Measurements from ENCODE around the gene RAB3GAP1.

Gene RAB3GAP1

GRCh38 chr2:135162377-135162776, 110.3 kb downstream of the RAB3GAP1 start:
- no peak for DNase-seq (ENCODE audit: insufficient read length, low spot score)
- FAIRE-seq, result no peak

DNA sequence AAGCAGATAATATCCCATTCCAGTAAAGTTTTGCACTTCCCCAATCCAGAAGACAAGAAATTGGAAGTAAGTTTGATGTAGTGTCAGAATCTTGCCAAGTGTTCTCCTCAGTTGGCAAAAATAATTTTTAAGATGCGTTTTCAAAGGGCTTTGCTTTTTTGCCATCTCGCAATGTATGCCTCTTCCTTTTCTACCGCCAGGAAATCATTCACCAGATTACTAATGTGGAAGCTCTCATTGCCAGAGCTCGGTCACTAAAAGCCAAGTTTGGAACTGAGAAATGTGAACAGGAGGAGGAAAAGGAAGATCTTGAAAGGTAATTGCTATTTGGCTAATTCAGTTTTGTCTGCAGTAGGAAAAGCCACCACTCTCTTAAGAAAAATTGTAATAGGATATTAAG, 110.7 kb downstream of the RAB3GAP1 start:
- FAIRE-seq (no peak), DNase-seq (ENCODE audit: insufficient read length, low spot score) (no peak)

DNA sequence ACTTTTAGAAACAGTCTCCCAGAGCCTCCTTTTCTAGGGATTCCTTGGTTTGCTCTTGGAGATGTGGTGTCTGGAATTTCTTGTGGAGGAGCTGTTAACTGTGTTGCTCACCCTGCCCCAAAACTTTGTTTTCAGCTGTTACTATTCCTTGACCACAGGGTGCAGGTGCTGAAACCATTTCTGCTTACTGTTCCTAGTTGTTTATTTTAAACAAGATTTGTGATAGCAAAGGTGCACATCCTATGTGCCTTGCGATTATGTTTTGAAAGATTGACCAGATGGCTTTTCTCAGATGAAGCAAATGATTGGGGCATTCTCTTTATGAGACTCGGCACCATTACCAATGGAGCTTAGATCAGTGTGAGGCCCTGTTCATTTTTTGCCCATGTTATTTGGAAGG, 111.2 kb downstream of the RAB3GAP1 start:
- no peak for FAIRE-seq
- DNase-seq (ENCODE audit: insufficient read length, low spot score), result no peak

DNA sequence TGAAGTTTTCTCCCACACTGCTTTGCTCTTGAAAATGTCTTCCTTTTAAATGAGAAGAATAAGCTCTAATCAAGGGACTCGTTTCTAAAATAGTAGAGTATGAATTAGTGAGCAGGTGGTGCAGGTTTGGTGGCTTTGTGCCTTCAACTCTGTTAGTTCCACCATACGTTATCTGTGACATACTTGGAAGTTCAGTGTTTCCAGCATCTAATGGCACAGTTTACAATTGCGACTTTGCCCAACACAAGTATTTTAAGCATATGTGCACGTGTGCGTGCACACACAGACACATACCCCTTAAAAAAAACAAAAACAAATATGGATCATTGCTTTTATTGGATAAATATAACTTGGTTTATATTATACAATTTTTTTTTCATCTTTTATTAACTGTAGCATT, 111.8 kb downstream of the RAB3GAP1 start:
- DNase-seq (ENCODE audit: insufficient read length, low spot score) (no peak), FAIRE-seq (no peak)

DNA sequence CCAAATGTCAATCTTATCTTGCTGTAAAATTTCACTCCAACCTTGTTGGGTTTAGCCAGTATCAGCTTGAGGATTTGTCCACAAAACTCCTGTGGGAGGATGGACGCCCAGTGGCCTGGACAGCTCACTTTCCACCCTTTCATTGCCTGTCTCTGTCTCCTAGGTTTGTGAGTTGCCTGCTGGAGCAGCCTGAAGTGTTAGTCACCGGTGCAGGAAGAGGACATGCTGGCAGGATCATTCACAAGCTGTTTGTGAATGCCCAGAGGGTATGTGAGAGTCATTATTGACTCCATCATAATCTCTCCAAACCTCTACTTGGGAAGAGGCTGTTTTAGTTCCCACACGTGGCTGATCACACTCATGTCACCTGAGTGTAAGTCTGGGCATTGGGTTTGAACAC, 112.3 kb downstream of the RAB3GAP1 start:
- DNase-seq (ENCODE audit: insufficient read length, low spot score), result peak; percentile 41
- FAIRE-seq, result peak; percentile 89

DNA sequence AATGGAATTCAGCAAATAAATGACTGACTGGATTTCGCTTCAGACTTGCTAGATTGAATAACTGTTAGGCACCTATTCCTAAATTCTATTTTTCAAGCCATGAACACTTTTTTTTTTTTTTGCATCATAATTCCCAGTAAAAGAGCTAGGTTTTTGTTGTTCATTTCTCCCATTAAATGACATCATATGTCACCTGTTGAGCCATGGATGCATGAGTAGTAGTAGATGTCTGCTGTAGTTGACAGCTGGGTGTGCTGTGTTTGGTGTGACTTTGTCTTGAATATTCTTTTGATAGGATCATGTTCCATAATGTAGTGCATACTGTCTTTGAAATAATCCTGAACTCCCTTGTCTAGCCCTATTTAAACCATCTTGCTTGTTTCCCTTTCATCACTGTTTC, 115.2 kb downstream of the RAB3GAP1 start:
- no peak for FAIRE-seq
- no peak for DNase-seq (ENCODE audit: insufficient read length, low spot score)

- FAIRE-seq, result no peak
These were observed 116.2 kb downstream of the RAB3GAP1 start for GRCh38 chr2:135168204-135168856.

DNA sequence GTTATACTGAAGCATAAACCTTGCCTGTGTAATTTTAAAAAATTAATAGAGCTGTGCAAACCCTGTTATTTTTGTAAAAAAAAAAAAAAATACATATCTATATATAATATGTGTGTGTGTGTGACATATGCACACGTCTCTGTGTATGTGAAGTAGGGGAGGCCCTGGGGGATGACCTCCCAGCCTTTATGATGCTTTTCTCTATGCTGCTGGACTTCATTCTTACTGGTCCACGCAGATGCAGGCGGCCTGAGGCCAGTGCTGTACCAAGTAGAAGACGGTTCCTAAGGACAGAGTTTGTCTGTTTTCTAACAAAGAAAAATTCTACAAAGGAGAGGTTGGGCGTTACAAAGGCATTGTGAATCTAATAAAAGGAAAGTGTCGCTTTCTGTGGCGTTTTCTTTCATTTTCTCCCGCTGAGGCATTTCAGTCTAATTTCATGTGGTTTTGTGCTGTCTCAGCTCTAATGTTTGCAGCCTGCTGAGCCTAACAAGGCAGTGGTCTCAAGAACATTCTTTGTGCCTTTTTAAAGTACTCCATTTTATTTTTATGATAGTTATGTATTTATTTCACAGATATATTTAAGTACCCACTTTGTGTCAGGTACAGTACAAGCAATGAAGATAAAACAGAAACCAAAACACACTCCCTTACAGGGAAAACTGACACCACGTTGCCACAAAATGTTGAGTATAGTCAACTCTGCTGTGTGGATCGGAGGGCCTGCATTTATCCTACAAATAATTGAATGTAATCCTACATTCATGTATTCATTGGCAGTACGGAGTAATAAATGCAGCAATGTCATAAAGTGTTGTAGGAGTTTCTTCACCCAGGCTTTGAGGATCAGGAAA, 118.0 kb downstream of the RAB3GAP1 start:
- FAIRE-seq (no peak), DNase-seq (ENCODE audit: insufficient read length, low spot score) (no peak)

More at GRCh38 chr2:135168204-135168856, 116.2 kb downstream of the RAB3GAP1 start:
- DNase-seq (ENCODE audit: insufficient read length, low spot score), result no peak

DNA sequence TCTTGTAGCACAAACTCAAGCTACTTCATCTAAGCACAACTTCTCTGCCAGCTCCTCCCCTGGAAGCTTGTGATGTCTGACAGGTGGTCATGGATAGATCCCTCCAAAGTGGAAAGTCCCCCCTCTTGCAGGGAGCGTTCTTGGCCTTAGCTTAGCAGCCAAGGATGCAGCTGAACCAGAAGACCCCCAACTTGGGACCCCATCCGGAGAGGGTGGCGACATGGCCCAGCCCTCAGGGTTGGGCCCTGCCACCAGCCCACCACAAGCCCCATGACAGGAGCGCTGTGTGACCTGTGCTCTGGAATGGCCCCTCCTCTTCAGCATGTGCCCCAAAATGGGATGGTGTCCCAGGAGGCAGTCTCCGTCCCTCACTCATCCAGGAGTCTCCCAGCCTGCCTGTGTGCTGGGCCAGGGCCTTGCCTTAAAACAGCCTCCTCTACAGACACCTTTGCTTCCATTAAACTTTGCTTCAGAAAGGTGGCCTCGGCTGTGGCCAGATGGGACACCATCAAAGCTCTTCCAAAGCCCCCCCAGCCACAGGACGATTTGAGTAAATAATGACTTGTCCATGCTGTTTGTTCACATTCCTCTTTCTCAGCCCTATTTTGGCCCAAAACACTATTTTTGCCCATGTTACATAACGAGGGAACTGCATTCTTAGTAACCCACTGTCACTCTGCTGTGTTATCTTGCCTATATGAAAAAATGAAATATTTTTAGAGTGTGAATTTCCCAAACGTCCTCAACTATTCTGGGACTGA, 122.1 kb downstream of the RAB3GAP1 start:
- FAIRE-seq (no peak), DNase-seq (ENCODE audit: insufficient read length, low spot score) (no peak)

- no peak for DNase-seq (ENCODE audit: insufficient read length, low spot score)
- no peak for FAIRE-seq
These were observed 122.7 kb downstream of the RAB3GAP1 start for GRCh38 chr2:135174810-135175093.

- DNase-seq (ENCODE audit: insufficient read length, low spot score) (no peak), FAIRE-seq (no peak)
These were observed 123.1 kb downstream of the RAB3GAP1 start for GRCh38 chr2:135175177-135175576.

GRCh38 chr2:135179689-135180088, 127.6 kb downstream of the RAB3GAP1 start:
- no peak for FAIRE-seq
- DNase-seq (ENCODE audit: insufficient read length, low spot score), result no peak

DNA sequence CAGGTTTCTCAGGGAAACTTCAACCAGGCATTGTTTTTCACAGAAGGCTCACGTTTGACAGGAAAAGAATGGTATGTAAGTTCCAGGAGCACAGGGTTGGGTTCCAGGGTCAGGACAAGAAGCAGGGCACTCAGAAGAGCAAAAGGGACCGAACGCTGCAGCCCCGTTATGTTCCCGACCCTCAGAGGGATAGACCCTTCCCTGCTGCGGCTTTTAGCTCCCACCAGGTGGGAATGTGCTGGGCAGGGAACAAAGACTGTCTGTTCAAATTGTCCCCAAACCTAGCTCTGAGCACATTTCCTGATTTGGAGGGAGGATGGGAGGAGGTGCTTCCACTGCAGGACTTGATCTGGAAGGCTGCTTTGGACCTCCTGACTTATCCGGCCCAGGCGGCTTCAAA, 130.1 kb downstream of the RAB3GAP1 start:
- FAIRE-seq, result no peak

GRCh38 chr2:135182601-135183000, 130.5 kb downstream of the RAB3GAP1 start:
- FAIRE-seq, result no peak
- no peak for DNase-seq (ENCODE audit: insufficient read length, low spot score)

More for the DNA sequence above, 130.1 kb downstream of the RAB3GAP1 start:
- no peak for DNase-seq (ENCODE audit: insufficient read length, low spot score)

DNA sequence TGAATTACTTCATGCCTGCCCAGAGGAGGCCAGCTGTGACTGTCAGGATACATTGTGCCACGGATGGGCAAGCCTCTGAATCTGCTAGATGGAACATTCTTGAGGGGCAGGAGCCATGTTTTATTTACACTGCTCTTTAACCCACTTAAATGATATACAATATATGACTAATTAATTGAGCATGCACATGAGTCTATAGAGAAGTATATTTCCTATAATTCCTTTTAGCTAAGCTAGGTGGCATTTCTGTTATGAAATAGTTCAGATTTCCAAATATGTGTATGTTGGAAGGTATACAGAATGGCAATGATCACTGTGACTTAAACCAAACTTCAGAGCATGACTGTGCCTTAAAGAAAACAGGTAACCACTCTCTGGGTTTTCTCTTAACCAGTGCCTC, 131.7 kb downstream of the RAB3GAP1 start:
- no peak for DNase-seq (ENCODE audit: insufficient read length, low spot score)

GRCh38 chr2:135186054-135186453, 134.0 kb downstream of the RAB3GAP1 start:
- no peak for DNase-seq (ENCODE audit: insufficient read length, low spot score)
- no peak for FAIRE-seq

More for the DNA sequence above, 131.7 kb downstream of the RAB3GAP1 start:
- no peak for FAIRE-seq

DNA sequence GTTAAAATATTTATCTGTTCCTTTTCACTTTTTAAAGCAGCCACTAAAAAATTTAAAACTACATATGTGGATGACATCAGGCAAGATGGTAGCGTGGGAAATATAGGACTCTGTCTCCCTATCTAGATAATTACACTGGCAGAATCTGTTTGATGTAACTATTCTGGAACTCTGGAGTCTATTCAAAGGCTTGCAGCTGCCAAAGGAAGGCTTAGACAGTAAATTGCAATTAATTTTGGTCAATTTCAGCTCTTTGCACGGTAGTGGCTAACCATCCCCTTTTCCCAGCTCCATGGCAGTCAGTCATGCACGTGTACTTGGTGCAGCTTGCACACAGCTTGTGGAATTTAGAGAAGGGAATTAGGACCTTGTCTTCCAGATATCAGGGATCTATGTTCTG, 135.2 kb downstream of the RAB3GAP1 start:
- no peak for DNase-seq (ENCODE audit: insufficient read length, low spot score)
- FAIRE-seq, result no peak

- DNase-seq (ENCODE audit: insufficient read length, low spot score) (no peak), FAIRE-seq (no peak)
These were observed 137.1 kb downstream of the RAB3GAP1 start for GRCh38 chr2:135189148-135189547.

DNA sequence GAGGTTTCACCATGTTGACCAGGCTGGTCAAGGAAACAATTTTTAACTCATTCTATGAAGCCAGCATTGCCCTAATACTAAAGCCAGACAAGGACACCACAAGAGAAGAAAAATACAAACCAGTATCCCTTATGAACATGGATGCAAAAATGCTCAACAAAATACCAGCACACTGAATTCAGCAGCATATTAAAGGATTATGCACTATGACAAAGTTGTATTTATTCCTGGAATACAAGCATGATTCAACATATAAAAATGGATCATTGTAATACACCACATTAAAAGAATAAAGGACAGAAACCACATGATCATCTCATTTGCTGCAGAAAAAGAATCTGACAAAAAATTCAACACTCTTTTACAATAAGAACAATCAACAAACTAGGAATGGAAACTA, 138.7 kb downstream of the RAB3GAP1 start:
- DNase-seq (ENCODE audit: insufficient read length, low spot score), result no peak

GRCh38 chr2:135198481-135198880, 146.4 kb downstream of the RAB3GAP1 start:
- DNase-seq (ENCODE audit: insufficient read length, low spot score) (no peak), FAIRE-seq (no peak)

More for the DNA sequence above, 138.7 kb downstream of the RAB3GAP1 start:
- no peak for FAIRE-seq

- FAIRE-seq (no peak), DNase-seq (ENCODE audit: insufficient read length, low spot score) (no peak)
These were observed 150.7 kb downstream of the RAB3GAP1 start for GRCh38 chr2:135202751-135203150.

DNA sequence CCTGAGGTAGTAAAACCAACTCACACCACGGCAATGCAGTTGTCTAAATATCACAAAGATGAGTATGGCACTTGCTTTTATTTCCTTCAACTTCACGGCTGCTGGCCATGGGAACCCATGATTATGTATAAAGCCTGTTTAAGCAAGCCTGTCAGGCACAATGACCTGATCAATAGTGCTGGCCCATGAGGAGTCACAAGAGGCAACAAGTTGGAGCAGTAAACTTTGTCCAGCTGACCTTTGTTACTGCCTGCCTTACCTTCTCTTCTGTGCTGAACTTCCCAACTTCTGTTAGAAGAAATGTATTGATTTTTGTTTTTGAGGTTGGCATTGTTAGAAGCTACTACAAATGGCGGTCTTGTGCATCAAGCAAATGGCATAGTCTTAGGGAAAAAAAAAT, 151.9 kb downstream of the RAB3GAP1 start:
- DNase-seq (ENCODE audit: insufficient read length, low spot score) (no peak), FAIRE-seq (no peak)
